K562 (cell line): ENCODE measurements around the gene PSMA2. TPM values are rescaled to one million over a fixed set of nuclear protein-coding genes. Genes with fewer than 3 reads are reported as not detected.

Experiments used
- C11orf30 ChIP-seq: fragments of 450-650 bp; IDR thresholded peaks from 2 replicates; pipeline ENCODE4 v1.6.1; 2016; ENCODE audit warnings: low read depth, mild to moderate bottlenecking
- CBX3 ChIP-seq, 2 experiments: IDR thresholded peaks; 1 replicate in 1 of 2; 2 replicates in 1 of 2; pipeline ENCODE4 v1.6.1; 2012; ENCODE audit warnings: inconsistent platforms in 2 of 2, low read length in 2 of 2, borderline replicate concordance in 1 of 2, control low read depth in 1 of 2
- FOXK2 ChIP-seq, 2 experiments: fragments of 450-650 bp; IDR thresholded peaks in 1 of 2; conservative IDR thresholded peaks in 1 of 2; 2 replicates each; pipeline ENCODE4 v1.6.1; 2016; ENCODE audit warnings: low read depth in 2 of 2, mild to moderate bottlenecking in 1 of 2
- HLTF ChIP-seq: fragments of 450-650 bp; IDR thresholded peaks from 2 replicates; pipeline ENCODE4 v1.6.1; 2016
- HNRNPH1 ChIP-seq: fragments of 200-400 bp; formaldehyde crosslinking; optimal IDR thresholded peaks from 2 replicates; pipeline ENCODE3; 2017; ENCODE audit warnings: low read depth, mild to moderate bottlenecking, low read length, moderate library complexity
- ILF3 ChIP-seq: fragments of 450-650 bp; IDR thresholded peaks from 2 replicates; pipeline ENCODE4 v1.6.1; 2018; ENCODE audit warnings: antibody characterized with exemption, mild to moderate bottlenecking, moderate library complexity, borderline replicate concordance
- IRF9 ChIP-seq: fragments of 450-650 bp; IDR thresholded peaks from 2 replicates; pipeline ENCODE4 v1.6.1; 2016; ENCODE audit warnings: missing biosample characterization, missing genetic modification characterization
- KAT2B ChIP-seq: IDR thresholded peaks from one replicate; pipeline ENCODE4 v1.6.1; 2012; ENCODE audit warnings: low read depth, mild to moderate bottlenecking, control low read depth, inconsistent platforms, low read length, moderate library complexity
- MCM2 ChIP-seq: fragments of 450-650 bp; IDR thresholded peaks from 2 replicates; pipeline ENCODE4 v1.6.1; 2017; ENCODE audit warnings: low read depth, mild to moderate bottlenecking
- POLR2AphosphoS2 ChIP-seq: IDR thresholded peaks from 2 replicates; pipeline ENCODE4 v1.6.1; 2012; ENCODE audit warnings: low read length, improper control_type of control experiment
- SIN3B ChIP-seq: fragments of 450-650 bp; IDR thresholded peaks from 2 replicates; pipeline ENCODE4 v1.6.1; 2017; ENCODE audit warnings: low read depth, mild to moderate bottlenecking, moderate library complexity
- STAT5A ChIP-seq: IDR thresholded peaks from 2 replicates; pipeline ENCODE4 v1.6.1; 2012; ENCODE audit warnings: low read length, inconsistent platforms, borderline replicate concordance
- SUPT5H ChIP-seq: fragments of 450-650 bp; IDR thresholded peaks from 2 replicates; pipeline ENCODE4 v1.6.1; 2016
- TCF3 ChIP-seq: sonication (generic); formaldehyde crosslinking; IDR thresholded peaks from 2 replicates; pipeline ENCODE4 v1.4.0; 2020; ENCODE audit warnings: mild to moderate bottlenecking, missing genetic modification reagents
- ZBTB40 ChIP-seq, 2 experiments: fragments of 450-650 bp in 1 of 2; sonication (generic) in 1 of 2; formaldehyde crosslinking in 1 of 2; IDR thresholded peaks; 2 replicates each; pipeline versions ENCODE4 v1.7.1 to v1.9.0; 2016 to 2022; ENCODE audit warnings: inconsistent platforms in 1 of 2, mild to moderate bottlenecking in 1 of 2, missing genetic modification reagents in 1 of 2
- ZFP1 ChIP-seq: fragments of 450-650 bp; formaldehyde crosslinking; IDR thresholded peaks from 2 replicates; pipeline ENCODE4 v1.4.0; 2020; ENCODE audit warnings: mild to moderate bottlenecking, mixed read lengths
- ZKSCAN3 ChIP-seq: fragments of 250-450 bp; sonication (Bioruptor Pico); IDR thresholded peaks from 2 replicates; pipeline ENCODE4 v1.4.0; 2020
- ZNF354B ChIP-seq: fragments of 250-450 bp; sonication (Bioruptor Pico); IDR thresholded peaks from 2 replicates; pipeline ENCODE4 v1.4.0; 2020
- ZNF77 ChIP-seq: fragments of 250-450 bp; sonication (Bioruptor Pico); IDR thresholded peaks from 2 replicates; pipeline ENCODE4 v1.5.0; 2020
- polyA plus RNA-seq, 8 experiments: library from polyadenylated mRNA; depleted of rRNA in 4 of 8; stranded (reverse) in 5 of 8; unstranded in 3 of 8; fragments of >200 nt; fragmentation: Nextera tagmentation in 2 of 8; fragmentation: Illumina TruSeq in 1 of 8; extraction: Ambion mirVana in 2 of 8; extraction: Trizol in 1 of 8; gene quantifications; 2 replicates each; pipeline versions ENCODE4 v1.2.1 to v1.2.3, GENCODE V29; 2011 to 2014; ENCODE audit warnings: inconsistent platforms in 1 of 8, missing spikeins in 1 of 8
- total RNA-seq, 7 experiments: library from RNA; depleted of rRNA in 6 of 7; stranded (reverse); fragments of >200 nt in 6 of 7; fragmentation: Illumina TruSeq in 2 of 7; extraction: Trizol in 2 of 7; gene quantifications; 2 replicates each; pipeline versions ENCODE4 v1.2.1 to v1.2.3, GENCODE V29; 2011 to 2021; ENCODE audit warnings: low replicate concordance in 1 of 7

PSMA2 gene
- total and polyA plus RNA-seq, 9 of the 15 experiments (the other 6 are each of a cell fraction or from before 2014, with no cell fraction given), result 91.7 to 1,070 (median 213) TPM

GRCh38 chr7:42945821-42946626, 14.1 kb upstream of the PSMA2 start (continued):
- TF ChIP-seq FOXK2 (conservative IDR thresholded peaks at IDR 0.05 in 1 of 2, IDR thresholded peaks at IDR 0.05 in 1 of 2; ENCODE audit: low read depth in 2 of 2) (peak in 1 of 2 experiments; percentile 54; a peak in 2 of 4 replicates), STAT5A (peak; percentile 11; the same call in 1 of the 2 replicates), ZBTB40 (IDR thresholded peaks at IDR 0.05) (0 out of 2 replicates have a peak, but pooled peaks have one; percentile 15), ZBTB40 (CRISPR knock-in tag; IDR thresholded peaks at IDR 0.05) (no peak), SIN3B (no peak), HLTF (no peak), SUPT5H (peak; percentile 69), ZNF77 (CRISPR knock-in tag) (no peak), C11orf30 (no peak), ZKSCAN3 (CRISPR knock-in tag) (no peak), CBX3 (IDR thresholded peaks at IDR 0.05; ENCODE audit: borderline replicate concordance in 1 of 2, low read length in 2 of 2) (peak in 1 of 2 experiments; percentile 11; a peak in 1 of 3 replicates), TCF3 (CRISPR knock-in tag) (peak; percentile 60; the same call in 1 of the 2 replicates), HNRNPH1 (no peak), ZFP1 (CRISPR knock-in tag) (no peak), POLR2AphosphoS2 (no peak), MCM2 (no peak), ILF3 (no peak), ZNF354B (no peak), KAT2B (no peak), IRF9 (tag) (no peak)
